K562 (cell line): ENCODE results near the gene CLCN6. TPM values are rescaled to one million over a fixed set of nuclear protein-coding genes. Genes with fewer than 3 reads are reported as not detected.

Experiments used
- ADNP ChIP-seq: fragments of 200-800 bp; sonication (Bioruptor generic); IDR thresholded peaks from 2 replicates; pipeline ENCODE4 v1.6.1; 2016; ENCODE audit warnings: missing genetic modification characterization, missing compliant biosample characterization
- ARID3A ChIP-seq: IDR thresholded peaks from 2 replicates; pipeline ENCODE4 v1.6.1; 2012; ENCODE audit warnings: low read depth, low read length, improper control_type of control experiment, borderline replicate concordance
- CBFA2T3 ChIP-seq: fragments of 450-650 bp; IDR thresholded peaks from 2 replicates; pipeline ENCODE4 v1.6.1; 2017
- HMGXB4 ChIP-seq: sonication (generic); formaldehyde crosslinking; IDR thresholded peaks from 2 replicates; pipeline ENCODE4 v1.8.1; 2023; ENCODE audit warnings: mild to moderate bottlenecking, missing genetic modification reagents
- JUN ChIP-seq, 2 experiments: sonication (generic) in 1 of 2; formaldehyde crosslinking in 1 of 2; IDR thresholded peaks; 2 replicates each; pipeline versions ENCODE4 v1.6.1 to v1.8.0; 2012 to 2022; ENCODE audit warnings: borderline replicate concordance in 2 of 2, mild to moderate bottlenecking in 2 of 2, improper control_type of control experiment in 1 of 2, low read depth in 1 of 2, low read length in 1 of 2, missing genetic modification reagents in 1 of 2
- SAFB ChIP-seq: fragments of 200-400 bp; formaldehyde crosslinking; IDR thresholded peaks from 2 replicates; pipeline ENCODE4 v1.6.1; 2017; ENCODE audit warnings: low read depth, low read length, borderline replicate concordance
- SRSF3 ChIP-seq: fragments of 200-400 bp; formaldehyde crosslinking; IDR thresholded peaks from 2 replicates; pipeline ENCODE4 v1.6.1; 2016; ENCODE audit warnings: mild to moderate bottlenecking, low read length, moderate library complexity; ENCODE audit not compliant: insufficient read depth
- ZC3H4 ChIP-seq: sonication (generic); formaldehyde crosslinking; IDR thresholded peaks from 2 replicates; pipeline ENCODE4 v1.9.0; 2021; ENCODE audit warnings: missing genetic modification reagents, borderline replicate concordance
- ZNF766 ChIP-seq: fragments of 200-800 bp; sonication (Bioruptor generic); conservative IDR thresholded peaks from 2 replicates; pipeline ENCODE4 v1.6.1; 2016; ENCODE audit warnings: missing genetic modification characterization, missing compliant biosample characterization
- polyA plus RNA-seq, 8 experiments: library from polyadenylated mRNA; depleted of rRNA in 4 of 8; stranded (reverse) in 5 of 8; unstranded in 3 of 8; fragments of >200 nt; fragmentation: Nextera tagmentation in 2 of 8; fragmentation: Illumina TruSeq in 1 of 8; extraction: Ambion mirVana in 2 of 8; extraction: Trizol in 1 of 8; gene quantifications; 2 replicates each; pipeline versions ENCODE4 v1.2.1 to v1.2.3, GENCODE V29; 2011 to 2014; ENCODE audit warnings: inconsistent platforms in 1 of 8, missing spikeins in 1 of 8
- total RNA-seq, 7 experiments: library from RNA; depleted of rRNA in 6 of 7; stranded (reverse); fragments of >200 nt in 6 of 7; fragmentation: Illumina TruSeq in 2 of 7; extraction: Trizol in 2 of 7; gene quantifications; 2 replicates each; pipeline versions ENCODE4 v1.2.1 to v1.2.3, GENCODE V29; 2011 to 2021; ENCODE audit warnings: low replicate concordance in 1 of 7
- TF ChIP-seq, protein P1 (sequence below), 2 experiments: fragments of 450-650 bp; formaldehyde crosslinking in 1 of 2; IDR thresholded peaks; 2 replicates each; pipeline versions ENCODE4 v1.4.0 to v1.6.1; 2014 to 2020; ENCODE audit warnings: mild to moderate bottlenecking in 2 of 2, borderline replicate concordance in 1 of 2, low read depth in 1 of 2

CLCN6 gene
- total and polyA plus RNA-seq, 9 of the 15 experiments (the other 6 are each of a cell fraction or from before 2014, with no cell fraction given), result 2.0 to 21.8 (median 13.6) TPM

DNA sequence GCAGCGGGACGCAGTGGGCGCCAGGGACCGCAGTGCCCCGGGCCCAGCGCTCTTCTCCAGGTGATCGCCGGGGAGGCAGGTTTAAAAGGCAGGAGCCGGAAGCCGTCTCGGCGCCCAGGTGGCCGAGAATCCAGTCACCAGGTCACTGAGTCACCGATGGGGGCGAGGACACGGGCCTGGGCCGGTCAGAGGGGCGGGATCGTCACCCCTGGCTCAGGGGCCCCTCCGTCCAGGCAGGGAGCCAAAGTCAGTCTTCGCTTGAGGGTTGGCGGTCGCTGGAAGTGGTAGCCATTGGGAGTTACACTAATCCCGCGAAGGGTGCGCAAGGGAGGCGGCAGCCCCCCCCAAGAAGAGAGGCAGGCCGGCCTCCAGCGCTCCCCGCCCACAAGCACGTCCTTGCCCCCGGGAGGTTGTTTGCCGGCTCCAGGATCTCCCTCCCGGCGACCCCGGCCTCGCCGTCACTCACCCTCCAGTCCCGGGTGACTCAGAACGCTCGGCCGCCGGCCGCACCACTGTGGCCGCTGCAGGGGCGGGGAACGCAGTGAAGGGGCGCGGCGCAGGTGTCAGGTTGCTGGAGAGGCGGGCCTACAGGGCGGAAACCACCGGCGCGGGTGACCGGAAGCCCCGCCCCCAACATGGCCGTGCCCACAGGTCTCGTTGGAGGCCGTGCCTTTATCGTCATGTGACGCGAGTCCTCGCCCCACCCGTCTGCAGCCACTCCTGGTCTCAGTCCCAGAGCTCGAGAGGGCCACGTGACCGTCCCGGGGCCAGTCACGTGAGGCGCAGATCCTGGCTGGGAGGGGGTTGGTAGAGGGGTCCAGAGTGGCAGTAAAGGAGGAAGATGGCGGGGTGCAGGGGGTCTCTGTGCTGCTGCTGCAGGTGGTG lies at the start of gene CLCN6, which contains the start of gene MTHFR (continued):
- no peak for TF ChIP-seq HMGXB4 (CRISPR knock-in tag)
- no peak for TF ChIP-seq ARID3A
- TF ChIP-seq ZC3H4, result no peak
- no peak for TF ChIP-seq ADNP (tag)
- peak; percentile 92; the same call in 1 of the 2 replicates for TF ChIP-seq SRSF3
- TF ChIP-seq, protein P1, sequence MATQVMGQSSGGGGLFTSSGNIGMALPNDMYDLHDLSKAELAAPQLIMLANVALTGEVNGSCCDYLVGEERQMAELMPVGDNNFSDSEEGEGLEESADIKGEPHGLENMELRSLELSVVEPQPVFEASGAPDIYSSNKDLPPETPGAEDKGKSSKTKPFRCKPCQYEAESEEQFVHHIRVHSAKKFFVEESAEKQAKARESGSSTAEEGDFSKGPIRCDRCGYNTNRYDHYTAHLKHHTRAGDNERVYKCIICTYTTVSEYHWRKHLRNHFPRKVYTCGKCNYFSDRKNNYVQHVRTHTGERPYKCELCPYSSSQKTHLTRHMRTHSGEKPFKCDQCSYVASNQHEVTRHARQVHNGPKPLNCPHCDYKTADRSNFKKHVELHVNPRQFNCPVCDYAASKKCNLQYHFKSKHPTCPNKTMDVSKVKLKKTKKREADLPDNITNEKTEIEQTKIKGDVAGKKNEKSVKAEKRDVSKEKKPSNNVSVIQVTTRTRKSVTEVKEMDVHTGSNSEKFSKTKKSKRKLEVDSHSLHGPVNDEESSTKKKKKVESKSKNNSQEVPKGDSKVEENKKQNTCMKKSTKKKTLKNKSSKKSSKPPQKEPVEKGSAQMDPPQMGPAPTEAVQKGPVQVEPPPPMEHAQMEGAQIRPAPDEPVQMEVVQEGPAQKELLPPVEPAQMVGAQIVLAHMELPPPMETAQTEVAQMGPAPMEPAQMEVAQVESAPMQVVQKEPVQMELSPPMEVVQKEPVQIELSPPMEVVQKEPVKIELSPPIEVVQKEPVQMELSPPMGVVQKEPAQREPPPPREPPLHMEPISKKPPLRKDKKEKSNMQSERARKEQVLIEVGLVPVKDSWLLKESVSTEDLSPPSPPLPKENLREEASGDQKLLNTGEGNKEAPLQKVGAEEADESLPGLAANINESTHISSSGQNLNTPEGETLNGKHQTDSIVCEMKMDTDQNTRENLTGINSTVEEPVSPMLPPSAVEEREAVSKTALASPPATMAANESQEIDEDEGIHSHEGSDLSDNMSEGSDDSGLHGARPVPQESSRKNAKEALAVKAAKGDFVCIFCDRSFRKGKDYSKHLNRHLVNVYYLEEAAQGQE (IDR thresholded peaks at IDR 0.05; ENCODE audit: borderline replicate concordance), result peak; percentile 99
- TF ChIP-seq, protein P1 (CRISPR knock-in tag; IDR thresholded peaks at IDR 0.05; ENCODE audit: low read depth), result peak; percentile 54; the same call in 1 of the 2 replicates
- peak; percentile 82 for TF ChIP-seq ZNF766 (CRISPR knock-in tag)
- TF ChIP-seq CBFA2T3, result no peak
- TF ChIP-seq SAFB, result no peak
- peak; percentile 55 for TF ChIP-seq JUN (IDR thresholded peaks at IDR 0.05; ENCODE audit: borderline replicate concordance, low read depth, low read length)
- peak; percentile 61; the same call in 1 of the 2 replicates for TF ChIP-seq JUN (CRISPR knock-in tag; IDR thresholded peaks at IDR 0.05; ENCODE audit: borderline replicate concordance)
